ENCODE measurements around the gene RPL28.
"Not testable (repeated sequence)": the region's sequence is repeated elsewhere in the genome, so short reads cannot be mapped to it uniquely, and the experiment has no call there.

Gene RPL28

DNA sequence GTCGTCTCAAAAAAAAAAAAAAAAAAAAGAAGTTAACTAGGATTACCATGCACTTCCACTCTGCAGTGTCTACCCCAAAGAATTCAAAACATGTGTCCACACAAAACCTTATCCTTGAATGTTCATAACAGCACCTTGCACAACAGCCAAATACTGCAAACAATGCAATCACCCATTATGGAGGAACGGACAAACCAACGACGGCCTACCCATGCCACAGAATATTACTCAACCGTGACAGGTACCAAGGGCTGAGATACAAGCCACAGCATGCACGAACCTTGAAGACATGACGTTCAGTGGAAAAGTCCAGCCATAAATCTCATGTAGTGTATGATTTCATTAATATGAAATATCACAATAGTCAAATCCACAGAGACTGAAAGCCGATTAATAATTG is 60.3 kb downstream of the RPL28 start:
- DNase-seq (ENCODE audit: low read depth in 2 of 3, low spot score in 2 of 3) = no peak

DNA sequence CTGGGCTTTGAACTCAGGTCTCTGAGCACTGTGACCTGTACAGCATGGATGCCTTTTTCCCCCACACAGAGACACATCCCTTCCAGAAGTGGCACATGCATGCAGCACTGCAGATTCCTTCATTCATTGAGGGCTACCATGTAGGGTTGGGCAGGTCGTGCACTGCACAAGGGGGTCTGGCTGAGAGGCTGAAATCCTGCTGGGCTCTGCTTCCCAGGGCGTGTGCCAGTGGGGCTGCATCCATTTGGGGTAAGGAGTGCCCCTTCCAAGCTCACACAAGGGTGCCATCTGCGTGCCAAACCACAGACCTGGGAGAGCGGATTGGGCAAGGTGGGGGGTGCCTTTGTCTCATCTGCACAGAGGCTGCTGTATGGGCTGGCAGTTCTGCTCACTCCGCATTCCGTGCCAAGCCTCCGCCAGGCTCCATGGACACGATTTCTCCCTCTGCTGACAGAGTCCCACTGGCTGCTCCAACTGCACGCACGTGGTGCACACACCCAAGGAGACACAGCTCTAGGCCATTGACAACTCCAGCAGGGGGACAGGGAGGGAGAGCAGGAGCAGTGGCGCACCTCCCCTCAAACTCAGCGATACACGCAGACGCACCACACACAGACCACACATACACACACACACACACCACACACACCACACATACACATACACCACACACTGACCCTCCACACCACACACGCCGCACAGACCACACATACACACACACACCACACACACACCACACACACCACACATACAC is 61.9 kb downstream of the RPL28 start:
- no peak for DNase-seq (ENCODE audit: low read depth in 2 of 3, low spot score in 2 of 3)

GRCh38 chr19:55448175-55448490 is 62.4 kb downstream of the RPL28 start:
- DNase-seq (ENCODE audit: low read depth in 2 of 3, low spot score in 2 of 3) = not testable (repeated sequence)

GRCh38 chr19:55449469-55449868 is 63.7 kb downstream of the RPL28 start:
- DNase-seq (ENCODE audit: low read depth in 2 of 3, low spot score in 2 of 3) = no peak

- no peak for DNase-seq (ENCODE audit: low read depth in 2 of 3, low spot score in 2 of 3)
These were observed 65.6 kb downstream of the RPL28 start for GRCh38 chr19:55451163-55451964.

- no peak for DNase-seq (ENCODE audit: low read depth in 2 of 3, low spot score in 2 of 3)
These were observed 66.4 kb downstream of the RPL28 start for GRCh38 chr19:55451965-55452748.

Measured in activated CD8-positive, alpha-beta memory T cell treated with anti-CD3 and anti-CD28 coated beads for 48 hours (primary cell).